Brain pericyte (primary cell): ENCODE results near the gene TBC1D26.
"Not testable (repeated sequence)": the region's sequence is repeated elsewhere in the genome, so short reads cannot be mapped to it uniquely, and the experiment has no call there.

Experiments used
- DNase-seq: peaks from one replicate; pipeline ENCODE4 v3.0.0-alpha.2; 2012; ENCODE audit warnings: low read depth, low spot score

The TBC1D26 gene

DNA sequence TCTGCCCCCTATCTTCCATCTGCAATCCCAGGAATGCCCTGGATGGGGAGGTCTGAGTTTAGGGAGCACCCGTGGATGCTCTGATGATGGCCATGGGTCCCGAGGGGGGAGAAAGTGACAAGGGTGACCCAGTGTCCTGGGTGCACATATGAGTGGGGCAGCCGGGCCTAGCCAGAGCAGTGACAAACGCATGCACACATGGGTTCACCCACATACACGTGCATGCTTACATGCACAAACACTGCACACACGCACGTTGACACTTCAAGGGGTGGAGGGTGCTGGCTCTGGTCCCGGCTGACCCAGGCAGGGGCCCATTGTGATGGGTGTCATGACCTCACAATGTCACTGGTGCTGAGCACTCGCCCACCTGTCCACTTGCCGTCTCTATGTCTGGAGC lies at the start of gene TBC1D26:
Gene TBC1D26 (plus strand): TSS at position 384 of the 400 bp plus-strand sequence. CDS start 3,066 bp downstream, outside the sequence.
- DNase-seq = not testable (repeated sequence)

DNA sequence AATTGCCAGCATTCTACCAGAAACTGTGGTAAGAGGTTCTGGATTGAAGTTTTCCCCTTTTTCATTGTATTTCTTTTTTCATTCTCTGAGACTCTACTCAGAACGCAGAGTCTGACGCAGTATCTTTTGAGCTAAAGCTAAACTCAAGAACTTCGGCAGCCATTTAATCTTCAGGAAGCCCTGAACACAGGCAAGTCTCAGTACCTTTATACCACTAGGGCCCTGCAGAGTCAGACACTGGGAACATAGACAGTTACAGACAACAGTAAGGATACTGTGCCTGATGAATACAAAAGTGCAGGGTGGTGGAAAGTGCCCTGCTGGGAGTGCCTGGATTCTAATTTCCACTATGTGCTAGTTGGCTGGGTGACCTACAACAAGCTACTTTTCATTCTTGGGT lies 48.9 kb upstream of the TBC1D26 start:
- not testable (repeated sequence) for DNase-seq

DNA sequence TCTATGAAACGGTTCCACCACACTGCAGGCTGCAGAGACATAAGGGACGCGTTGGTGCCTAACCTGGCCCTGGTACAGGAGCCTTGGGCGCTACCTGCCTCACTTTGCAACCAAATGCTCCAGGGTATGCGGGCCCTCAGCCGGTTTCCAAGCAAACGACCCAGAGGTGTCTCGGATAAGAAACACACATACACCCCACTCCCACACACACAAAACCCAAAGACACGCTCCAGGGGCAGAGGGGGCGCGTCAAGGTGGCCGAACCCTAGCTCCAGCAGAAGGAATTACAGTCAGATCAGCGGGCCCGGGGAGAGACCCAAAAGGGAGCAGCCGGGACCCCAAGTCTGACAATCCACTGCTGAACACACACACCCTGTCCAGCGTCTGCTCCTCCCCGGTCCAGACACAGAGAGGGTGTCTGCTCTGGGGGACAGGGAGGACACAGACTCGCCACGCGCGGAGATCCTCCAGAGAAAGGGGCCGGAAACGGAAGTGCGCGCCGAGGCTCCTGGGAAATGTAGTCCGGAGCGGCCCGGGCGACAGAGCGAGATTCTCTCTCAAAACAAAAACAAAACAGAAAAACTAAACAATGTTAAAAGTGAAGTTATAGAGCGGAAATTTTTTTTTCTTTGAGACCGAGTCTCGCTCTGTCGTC lies 48.1 kb upstream of the TBC1D26 start, which contains the start of gene TRIM16:
Gene TRIM16 (minus strand): TSS at position 488 of the 655 bp plus-strand sequence. CDS start 32,702 bp downstream, outside the sequence.
- DNase-seq = not testable (repeated sequence)

DNA sequence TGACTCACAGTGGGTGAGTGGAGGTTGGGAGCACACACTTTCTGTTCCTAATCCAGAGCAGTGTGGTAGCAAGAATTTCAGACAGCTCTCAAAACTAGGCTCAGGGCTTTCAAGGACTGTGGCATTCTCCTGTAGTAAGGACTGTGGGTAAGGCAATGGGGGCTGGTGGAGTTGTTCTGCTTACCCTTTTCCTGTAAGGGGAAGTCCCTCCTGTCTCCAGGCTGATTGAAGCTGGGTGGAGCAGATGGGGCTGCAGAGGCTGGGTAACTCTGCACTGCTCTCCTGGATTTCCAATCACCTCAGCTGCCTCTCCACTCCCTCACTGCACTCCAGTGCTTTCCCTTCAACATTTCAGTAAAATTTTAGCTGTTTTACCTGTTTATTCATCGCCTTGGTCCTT lies 44.6 kb upstream of the TBC1D26 start:
- not testable (repeated sequence) for DNase-seq

DNA sequence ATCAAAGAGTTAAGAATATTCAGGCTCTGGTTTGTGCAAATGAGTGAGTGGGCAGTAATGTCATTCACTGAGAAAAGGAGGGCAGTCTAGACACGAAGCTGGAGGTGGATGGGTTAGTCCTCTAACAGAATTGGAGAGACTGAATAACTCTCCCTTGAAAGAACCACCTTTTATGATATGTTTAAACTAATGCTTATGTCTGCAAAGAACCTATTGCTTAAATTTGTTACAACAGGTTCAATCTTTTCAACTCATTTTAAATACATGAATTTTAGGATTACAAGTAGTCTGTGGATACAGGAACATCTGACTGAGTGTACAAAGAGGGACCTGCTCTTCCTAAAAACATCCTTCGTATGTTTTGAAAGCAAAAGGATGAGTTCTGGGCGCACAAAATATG lies 33.1 kb upstream of the TBC1D26 start:
- not testable (repeated sequence) for DNase-seq

DNA sequence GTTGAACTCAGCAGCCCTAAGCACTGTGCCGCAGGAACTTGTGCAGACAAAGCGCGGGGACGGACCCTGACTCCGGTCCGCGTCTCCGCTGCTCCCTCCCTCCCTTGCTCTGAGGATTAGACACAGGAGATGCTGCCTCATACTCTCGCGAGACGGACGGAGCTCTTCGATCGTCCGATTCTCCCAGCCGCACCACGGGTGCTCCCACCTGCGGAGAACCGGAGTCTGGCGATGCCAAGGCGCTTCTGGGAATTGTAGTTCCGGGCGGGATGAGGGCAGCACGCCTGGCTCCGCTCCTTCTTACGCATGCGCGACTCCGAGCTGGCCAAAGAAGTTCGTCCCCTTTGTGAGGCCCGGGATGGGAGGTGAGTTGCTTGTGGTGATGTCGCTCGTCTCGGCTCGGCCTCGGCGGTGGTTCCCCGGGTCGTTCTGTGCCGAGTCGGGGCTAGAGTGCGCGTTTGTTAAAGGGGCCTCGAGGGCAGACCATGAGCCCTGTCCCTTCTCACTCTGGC lies 32.6 kb upstream of the TBC1D26 start, which contains the start of gene ZNF286A:
Gene ZNF286A (plus strand): TSS at position 340 of the 512 bp plus-strand sequence. CDS start 578 bp downstream, outside the sequence.
- DNase-seq = peak; percentile 98

DNA sequence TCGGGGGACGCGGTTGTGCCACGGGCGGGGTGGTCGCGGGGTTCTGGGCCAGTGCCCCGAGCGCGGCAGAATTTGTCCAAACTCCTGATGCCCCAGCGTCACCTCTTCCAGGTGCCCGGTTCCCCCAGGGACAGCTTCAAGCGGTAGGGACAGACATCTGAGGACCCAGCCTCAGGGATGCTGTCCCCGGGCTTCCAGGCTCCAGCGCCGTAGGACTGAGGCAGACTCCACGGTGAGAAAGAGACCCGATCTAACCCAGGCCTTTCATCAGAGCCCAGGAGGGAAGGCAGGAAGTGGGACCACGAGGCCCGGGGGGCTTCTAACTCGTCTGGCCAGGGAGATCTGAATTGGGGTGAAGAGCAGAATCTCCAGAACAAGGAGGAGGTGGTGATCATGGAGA lies 32.1 kb upstream of the TBC1D26 start:
- DNase-seq = not testable (repeated sequence)

DNA sequence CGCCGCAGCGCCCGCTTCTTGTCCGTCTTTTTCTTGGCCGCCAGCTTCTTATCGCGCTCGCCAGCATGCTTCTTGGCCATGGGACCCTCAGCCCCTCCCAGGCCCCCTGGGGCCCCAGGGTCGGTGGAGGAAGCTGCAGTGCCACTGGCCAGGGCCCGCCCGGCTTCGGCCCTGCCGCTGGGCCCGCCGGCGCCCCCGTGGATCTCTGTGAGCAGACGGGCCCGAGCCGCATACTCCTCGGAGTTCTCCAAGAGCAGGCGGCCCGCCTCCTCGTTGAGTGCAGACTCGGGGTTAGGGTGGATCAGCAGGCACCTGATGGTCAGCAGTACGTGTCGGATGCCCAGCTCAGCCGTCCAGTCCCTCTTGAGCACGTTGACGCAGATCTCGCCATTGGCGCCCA lies 27.8 kb upstream of the TBC1D26 start:
- not testable (repeated sequence) for DNase-seq

DNA sequence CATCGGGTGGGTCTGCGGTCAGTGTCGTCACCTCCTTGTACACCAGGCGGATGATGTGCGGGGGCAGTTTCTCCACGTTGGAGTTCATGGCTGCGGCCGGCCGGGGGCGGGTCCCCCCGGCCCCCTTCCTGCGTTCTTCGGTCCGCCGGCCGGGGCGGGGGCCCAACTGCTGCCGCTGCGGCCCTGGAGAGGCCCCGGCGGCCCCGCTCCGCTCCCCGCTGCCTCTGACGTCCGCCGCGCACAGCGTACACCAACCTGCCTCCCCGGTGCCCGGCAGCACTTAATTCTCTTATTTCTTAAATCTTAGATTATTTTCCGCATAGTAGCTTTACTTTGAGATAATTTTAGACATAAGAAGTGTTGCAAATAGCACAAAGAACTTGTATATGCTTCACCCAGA lies 27.3 kb upstream of the TBC1D26 start:
- DNase-seq = not testable (repeated sequence)

DNA sequence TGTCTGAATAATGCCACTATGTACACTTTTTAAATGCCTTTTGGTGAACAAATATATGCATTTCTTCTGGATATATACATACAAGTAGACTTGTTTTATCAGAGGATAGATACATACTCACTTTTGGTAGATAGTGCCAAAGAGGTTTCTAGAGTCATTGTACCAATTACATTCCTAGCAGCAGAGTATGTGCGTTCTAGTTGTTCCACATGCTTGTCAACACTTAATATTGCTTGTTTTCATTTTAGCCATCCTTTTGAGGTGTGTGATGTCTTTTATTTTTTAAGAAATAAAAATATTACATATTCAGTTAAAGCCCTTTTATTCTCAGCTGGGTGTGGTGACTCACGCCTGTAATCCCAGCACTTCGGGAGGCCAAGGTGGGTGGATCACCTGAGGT lies 23.2 kb upstream of the TBC1D26 start:
- DNase-seq = not testable (repeated sequence)

DNA sequence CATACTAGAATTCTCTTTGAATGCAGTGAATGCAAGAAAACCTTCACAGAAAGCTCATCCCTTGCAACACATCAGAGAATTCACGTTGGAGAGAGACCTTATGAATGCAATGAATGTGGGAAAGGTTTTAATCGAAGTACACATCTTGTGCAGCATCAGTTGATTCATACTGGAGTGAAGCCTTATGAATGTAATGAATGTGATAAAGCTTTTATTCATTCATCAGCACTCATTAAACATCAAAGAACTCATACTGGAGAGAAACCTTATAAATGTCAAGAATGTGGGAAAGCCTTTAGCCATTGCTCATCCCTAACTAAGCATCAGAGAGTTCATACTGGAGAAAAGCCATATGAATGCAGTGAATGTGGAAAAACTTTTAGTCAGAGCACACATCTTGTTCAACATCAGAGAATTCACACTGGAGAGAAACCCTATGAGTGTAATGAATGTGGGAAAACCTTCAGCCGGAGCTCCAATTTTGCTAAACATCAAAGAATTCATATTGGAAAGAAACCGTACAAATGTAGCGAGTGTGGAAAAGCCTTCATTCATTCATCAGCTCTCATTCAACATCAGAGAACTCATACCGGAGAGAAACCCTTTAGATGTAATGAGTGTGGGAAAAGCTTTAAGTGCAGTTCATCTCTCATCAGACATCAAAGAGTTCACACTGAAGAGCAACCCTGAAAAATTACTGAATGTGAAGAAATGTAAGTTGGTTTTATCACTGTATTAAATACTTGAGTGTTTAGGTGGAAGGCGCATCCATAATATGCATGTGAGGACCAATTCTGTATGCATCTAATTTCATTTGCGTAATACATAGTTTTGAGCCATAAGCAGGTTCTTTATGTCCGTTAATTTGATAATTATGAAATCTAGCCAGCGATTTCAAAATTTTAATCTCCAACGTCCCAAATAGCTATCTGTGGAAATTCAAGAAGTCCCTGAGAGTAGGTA lies 15.2 kb upstream of the TBC1D26 start:
- DNase-seq = not testable (repeated sequence)

DNA sequence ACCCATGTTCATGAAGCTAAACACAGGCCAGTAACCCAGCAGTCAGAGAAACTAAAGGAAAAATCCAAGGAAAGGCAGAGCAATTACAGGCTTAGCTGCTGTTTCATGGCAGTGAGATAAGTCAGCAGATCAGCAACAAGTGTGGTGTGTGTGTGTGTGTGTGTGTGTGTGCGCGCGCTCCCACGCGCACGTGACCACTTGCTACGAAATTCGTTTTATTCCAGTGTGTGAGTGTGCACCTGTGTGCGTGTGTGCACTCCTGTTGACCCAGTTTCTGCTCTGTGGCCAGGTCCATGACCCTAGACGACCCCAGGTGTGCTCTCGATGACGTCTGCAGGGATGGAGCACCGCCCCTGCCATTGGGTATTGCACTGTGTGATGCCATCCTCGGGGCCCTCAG lies 1.5 kb upstream of the TBC1D26 start:
- DNase-seq = not testable (repeated sequence)

DNA sequence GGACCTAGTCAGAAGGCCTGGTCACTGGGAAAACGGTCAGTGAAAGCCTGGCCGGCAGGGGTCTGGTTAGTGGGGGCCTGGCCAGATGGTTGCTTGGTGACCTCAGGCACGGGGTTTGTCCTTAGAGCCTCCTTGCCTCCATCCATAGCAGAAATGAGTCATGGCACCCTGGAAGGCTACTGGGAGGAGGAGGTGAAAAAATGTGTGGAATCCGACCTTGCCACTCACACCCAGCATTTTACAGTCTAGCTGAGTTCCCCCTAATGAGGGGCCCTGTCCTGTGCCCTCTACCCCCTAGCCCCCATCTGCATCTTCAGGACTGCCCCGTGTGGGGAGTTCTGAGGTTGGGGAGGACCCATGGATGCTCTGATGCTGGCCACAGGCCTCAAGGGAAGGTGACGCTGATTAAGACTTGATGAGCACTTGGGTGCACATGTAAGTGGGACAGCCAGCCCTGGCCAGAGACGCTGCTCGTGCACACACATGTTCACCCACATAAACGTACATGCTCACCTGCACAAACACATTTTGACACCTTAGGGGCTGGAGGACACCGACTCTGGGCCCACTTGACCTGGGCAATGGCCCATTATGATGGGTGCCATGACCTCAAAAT lies 1.2 kb downstream of the TBC1D26 start:
- DNase-seq = not testable (repeated sequence)

DNA sequence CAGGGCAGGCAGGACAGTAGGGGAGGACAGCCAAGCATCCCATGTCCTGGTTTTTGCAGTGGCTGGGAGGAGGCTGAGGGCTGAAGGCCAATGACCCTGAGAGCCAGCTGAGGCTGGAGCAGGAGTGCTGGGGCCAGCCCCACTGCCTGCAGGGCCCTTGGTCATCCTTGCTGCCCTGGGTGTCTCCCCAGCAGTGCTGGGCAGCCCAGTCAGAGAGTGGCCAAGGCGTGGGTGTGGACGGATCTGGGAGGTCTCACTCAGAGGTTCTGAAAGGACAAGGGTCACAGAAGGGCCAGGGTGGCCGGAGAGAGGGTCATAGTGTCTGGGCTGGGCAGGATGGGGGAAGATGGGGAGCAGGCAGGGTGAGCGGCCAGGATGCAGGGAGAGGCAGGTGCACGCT lies 4.5 kb downstream of the TBC1D26 start:
- DNase-seq = not testable (repeated sequence)

DNA sequence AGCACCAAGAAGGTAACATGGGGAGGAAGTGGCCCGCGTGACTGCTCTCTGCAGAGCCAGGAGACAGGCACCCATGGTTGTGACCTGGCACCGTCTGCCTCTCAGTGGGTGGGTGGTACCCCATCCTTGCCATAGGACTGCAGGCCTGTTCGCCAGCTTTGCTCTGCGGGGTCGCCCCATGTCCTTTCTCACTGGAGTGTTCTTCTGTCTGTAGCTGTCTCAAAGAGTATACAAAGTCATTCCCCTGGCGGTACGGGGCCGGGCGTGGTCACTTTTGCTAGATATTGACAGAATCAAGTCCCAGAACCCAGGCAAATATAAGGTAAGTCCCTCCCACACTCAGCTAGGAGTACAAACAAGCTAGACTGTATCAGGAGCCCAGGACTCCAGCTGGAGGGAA lies 6.0 kb downstream of the TBC1D26 start:
- DNase-seq = no peak

DNA sequence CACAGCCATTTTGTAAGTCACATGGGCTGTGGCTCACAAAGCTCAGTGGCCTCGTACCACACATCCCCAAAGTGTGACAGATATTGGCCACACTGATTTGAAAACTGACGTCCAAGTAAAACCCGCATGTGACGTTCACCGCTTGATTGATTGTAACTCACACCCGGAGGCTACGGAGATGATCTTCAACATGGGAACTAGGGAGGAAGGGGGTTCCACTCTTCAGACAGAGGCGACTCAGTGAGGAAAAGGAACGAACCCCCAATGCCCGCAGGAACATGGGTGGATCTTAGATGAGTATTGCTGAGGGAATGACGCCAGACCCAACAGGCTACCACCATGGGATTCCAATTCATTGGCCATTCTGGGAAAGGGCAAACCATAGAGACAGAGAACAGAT lies 7.2 kb downstream of the TBC1D26 start:
- not testable (repeated sequence) for DNase-seq

DNA sequence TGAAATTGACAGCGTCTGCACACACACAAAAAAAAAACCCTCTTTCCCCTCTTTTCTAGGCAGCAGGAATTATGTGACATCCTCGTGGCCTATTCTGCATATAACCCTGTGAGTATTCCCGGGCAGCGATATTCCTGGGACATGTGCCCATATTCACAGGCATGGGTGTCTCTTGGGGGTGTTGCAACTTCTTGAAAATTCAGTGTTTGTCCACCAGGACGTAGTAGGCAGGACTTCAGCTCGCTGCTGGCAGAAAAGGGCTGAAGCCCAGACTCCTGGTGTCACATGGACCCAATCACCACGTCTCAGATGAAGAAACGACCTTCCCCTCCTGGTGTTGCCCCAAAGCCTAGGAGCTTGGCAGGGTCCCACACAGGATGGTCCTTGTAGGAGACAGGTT lies 8.0 kb downstream of the TBC1D26 start:
- not testable (repeated sequence) for DNase-seq

DNA sequence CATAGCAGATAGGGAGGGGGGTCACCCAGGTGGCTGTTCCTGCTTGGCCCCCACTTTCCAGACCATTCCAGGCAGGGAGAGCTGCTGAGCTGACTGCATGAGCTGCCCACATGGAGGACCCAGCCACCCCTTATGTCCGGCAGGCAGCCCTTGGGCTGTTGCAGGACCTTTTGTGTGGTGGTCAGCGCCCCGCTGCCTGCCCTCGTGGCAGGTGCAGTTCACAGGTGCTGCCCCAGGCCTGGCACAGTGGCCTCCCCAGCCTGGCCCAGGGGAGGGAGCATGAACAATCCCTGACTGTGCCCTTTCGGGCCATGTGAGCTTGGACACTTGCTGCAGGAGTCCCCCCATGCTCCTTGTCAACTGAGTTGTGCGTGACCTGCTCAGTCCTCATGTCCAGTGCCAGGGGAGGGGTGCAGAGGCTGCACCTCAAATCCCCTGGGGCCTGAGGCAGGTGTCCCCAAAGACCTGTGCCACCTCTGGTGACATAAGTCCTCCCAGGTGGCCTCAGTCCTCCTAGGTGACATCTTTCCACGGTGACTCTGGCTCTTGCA lies 8.6 kb downstream of the TBC1D26 start:
- no peak for DNase-seq

DNA sequence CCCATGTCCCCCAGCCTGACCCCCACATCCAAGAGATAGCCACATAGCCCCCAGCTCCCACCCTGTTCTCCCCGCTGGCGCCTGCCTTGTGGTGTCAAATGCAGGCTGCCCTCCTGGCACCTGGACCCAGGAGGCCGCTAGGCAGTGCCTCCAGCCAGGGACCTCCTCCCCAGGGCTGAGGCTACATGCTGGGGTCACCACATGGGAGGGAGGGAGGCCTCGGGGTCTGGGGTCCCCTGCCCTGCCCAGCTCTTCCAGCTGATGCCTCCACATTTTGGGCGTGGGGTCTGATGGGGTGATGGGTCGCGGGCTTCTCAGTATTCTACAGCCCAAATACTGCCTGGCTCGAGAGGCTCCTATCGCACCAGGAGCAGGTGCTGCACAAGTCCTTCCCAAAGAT lies 9.5 kb downstream of the TBC1D26 start:
- DNase-seq = no peak

DNA sequence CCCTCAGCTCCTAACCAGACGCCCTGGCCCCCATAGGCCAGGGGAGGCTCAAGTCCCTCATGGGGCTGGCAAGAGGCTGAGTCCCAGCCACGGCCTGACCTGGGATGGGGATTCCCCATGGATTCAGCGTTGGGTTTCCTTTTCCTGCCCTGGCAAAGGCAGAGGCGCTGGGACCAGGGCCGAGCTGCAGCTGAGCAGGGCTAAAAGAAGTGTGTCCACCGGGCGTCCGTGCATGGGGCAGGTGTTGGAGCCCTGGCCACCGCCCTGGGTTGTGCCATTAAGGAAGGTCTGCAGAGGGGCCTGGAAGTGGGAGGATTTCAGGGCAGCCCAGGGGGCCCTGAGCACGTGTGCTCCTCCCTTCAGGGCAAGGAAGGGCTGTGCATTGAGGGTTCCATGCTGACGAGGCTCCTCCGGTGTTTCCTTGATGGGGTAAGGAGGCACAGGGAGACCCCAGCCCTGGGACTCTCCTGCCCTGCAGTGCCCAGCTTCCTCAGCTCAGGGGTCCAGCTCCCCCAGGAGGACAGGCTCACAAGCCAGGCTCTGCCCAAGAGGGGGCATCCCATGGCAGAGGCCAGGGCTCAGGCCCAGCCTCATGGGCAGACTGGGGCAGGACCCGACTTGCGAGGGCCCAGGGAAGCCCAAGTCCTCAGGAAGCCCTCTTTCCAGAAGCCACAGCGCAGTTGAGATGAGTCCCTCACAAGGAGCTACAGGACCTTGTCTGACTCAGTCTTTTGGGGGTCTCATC lies 10.1 kb downstream of the TBC1D26 start:
- no peak for DNase-seq

DNA sequence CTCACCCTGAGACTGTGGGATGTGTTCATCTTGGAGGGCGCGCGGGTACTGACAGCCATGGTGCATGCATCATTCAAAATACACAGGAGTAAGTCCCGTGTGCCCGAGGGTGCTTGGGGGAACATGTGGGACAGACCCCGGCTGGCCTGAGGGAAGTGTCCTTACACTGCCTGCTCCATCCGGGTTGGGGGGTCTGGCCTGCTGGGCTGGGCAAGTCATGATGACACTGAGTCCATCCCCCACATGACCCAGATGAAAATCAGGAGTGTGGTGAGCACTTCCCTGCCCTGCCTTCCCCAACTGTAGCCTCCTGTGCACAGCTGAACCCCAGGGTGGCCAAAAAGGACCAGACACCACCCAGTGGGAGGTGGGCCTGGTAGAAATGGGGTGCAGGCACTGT lies 10.8 kb downstream of the TBC1D26 start:
- no peak for DNase-seq
